GM12878 (cell line): Measurements from ENCODE around the gene UBXN7. TPM values are rescaled to one million over a fixed set of nuclear protein-coding genes. Genes with fewer than 3 reads are reported as not detected.

Experiments
- BMI1 ChIP-seq: fragments of 450-650 bp; IDR thresholded peaks from 2 replicates; pipeline ENCODE4 v1.6.1; 2016; ENCODE audit warnings: mild to moderate bottlenecking, moderate library complexity, borderline replicate concordance
- CBFB ChIP-seq: IDR thresholded peaks from 2 replicates; pipeline ENCODE4 v1.6.1; 2016; ENCODE audit warnings: antibody characterized with exemption, low read depth
- CBX5 ChIP-seq: sonication (generic); IDR thresholded peaks from 2 replicates; pipeline ENCODE4 v1.6.1; 2016; ENCODE audit warnings: low read depth, moderate library complexity, mild to moderate bottlenecking, inconsistent platforms
- CREM ChIP-seq: IDR thresholded peaks from 2 replicates; pipeline ENCODE4 v1.6.1; 2014; ENCODE audit warnings: antibody characterized with exemption, low read depth
- EED ChIP-seq: sonication (generic); IDR thresholded peaks from 2 replicates; pipeline ENCODE4 v1.6.1; 2016; ENCODE audit warnings: antibody characterized with exemption, low read depth
- EGR1 ChIP-seq, 2 experiments: IDR thresholded peaks; 1 replicate in 1 of 2; 2 replicates in 1 of 2; pipeline ENCODE4 v1.6.1; 2011 to 2012; ENCODE audit warnings: low read depth in 2 of 2, low read length in 2 of 2, borderline replicate concordance in 1 of 2, mild to moderate bottlenecking in 1 of 2, moderate library complexity in 1 of 2
- FOS ChIP-seq: IDR thresholded peaks from 3 replicates; pipeline ENCODE4 v1.6.1; 2011; ENCODE audit warnings: borderline replicate concordance; ENCODE audit not compliant: insufficient read length; ENCODE audit errors: extremely low read depth
- FOXM1 ChIP-seq: IDR thresholded peaks from 2 replicates; pipeline ENCODE4 v1.6.1; 2012; ENCODE audit warnings: low read depth, mild to moderate bottlenecking, inconsistent platforms, low read length, moderate library complexity
- GATAD2B ChIP-seq: fragments of 450-650 bp; conservative IDR thresholded peaks from 2 replicates; pipeline ENCODE4 v1.6.1; 2017; ENCODE audit warnings: low read depth, mild to moderate bottlenecking, moderate library complexity
- HDAC2 ChIP-seq: fragments of 200-600 bp; sonication (generic); IDR thresholded peaks from 2 replicates; pipeline ENCODE4 v1.6.1; 2017
- IKZF2 ChIP-seq, 2 experiments: fragments of 450-650 bp; IDR thresholded peaks; 2 replicates each; pipeline ENCODE4 v1.6.1; 2017; ENCODE audit warnings: mild to moderate bottlenecking in 2 of 2, moderate library complexity in 2 of 2
- MYB ChIP-seq: fragments of 150-350 bp; IDR thresholded peaks from 2 replicates; pipeline ENCODE4 v1.6.1; 2014; ENCODE audit warnings: mild to moderate bottlenecking, low read depth, low read length, borderline replicate concordance
- NFIC ChIP-seq: IDR thresholded peaks from 2 replicates; pipeline ENCODE4 v1.6.1; 2012; ENCODE audit warnings: low read depth, mild to moderate bottlenecking, inconsistent platforms, low read length, moderate library complexity
- NFXL1 ChIP-seq: fragments of 450-650 bp; IDR thresholded peaks from 2 replicates; pipeline ENCODE4 v1.6.1; 2017; ENCODE audit warnings: antibody characterized with exemption, mild to moderate bottlenecking, borderline replicate concordance
- NR2C2 ChIP-seq: IDR thresholded peaks from 2 replicates; pipeline ENCODE4 v1.6.1; 2011; ENCODE audit warnings: borderline replicate concordance, low read depth; ENCODE audit not compliant: control insufficient read depth, insufficient read length
- RB1 ChIP-seq: fragments of 450-650 bp; formaldehyde crosslinking; IDR thresholded peaks from 2 replicates; pipeline ENCODE4 v1.6.1; 2017; ENCODE audit warnings: mild to moderate bottlenecking, borderline replicate concordance
- RFX5 ChIP-seq: IDR thresholded peaks from 2 replicates; pipeline ENCODE4 v1.6.1; 2011; ENCODE audit warnings: low read depth, low read length, improper control_type of control experiment
- TAF1 ChIP-seq: IDR thresholded peaks from 2 replicates; pipeline ENCODE4 v1.6.1; 2011; ENCODE audit warnings: mild to moderate bottlenecking, low read depth, low read length, borderline replicate concordance
- TCF3 ChIP-seq: IDR thresholded peaks from 2 replicates; pipeline ENCODE4 v1.6.1; 2012; ENCODE audit warnings: low read depth, mild to moderate bottlenecking, low read length, borderline replicate concordance; ENCODE audit not compliant: insufficient read depth
- YBX1 ChIP-seq: fragments of 450-650 bp; IDR thresholded peaks from 2 replicates; pipeline ENCODE4 v1.6.1; 2016; ENCODE audit warnings: antibody characterized with exemption
- ZNF274 ChIP-seq: IDR thresholded peaks from one replicate; pipeline ENCODE4 v1.8.0; 2011; ENCODE audit not compliant: insufficient read length, insufficient read depth
- ZNF622 ChIP-seq: fragments of 450-650 bp; IDR thresholded peaks from 2 replicates; pipeline ENCODE4 v1.6.1; 2017; ENCODE audit warnings: mild to moderate bottlenecking, inconsistent platforms
- ZZZ3 ChIP-seq: IDR thresholded peaks from 2 replicates; pipeline ENCODE4 v1.6.1; 2011; ENCODE audit warnings: low read depth; ENCODE audit not compliant: control insufficient read depth, insufficient read length
- polyA plus RNA-seq, 11 experiments: library from polyadenylated mRNA; depleted of rRNA in 4 of 11; unstranded in 6 of 11; stranded (reverse) in 5 of 11; fragments of >200 nt; fragmentation: Nextera tagmentation in 4 of 11; fragmentation: Illumina TruSeq in 1 of 11; extraction: Ambion mirVana in 4 of 11; extraction: Trizol in 1 of 11; gene quantifications; 1 replicate in 1 of 11; 2 replicates in 10 of 11; pipeline versions ENCODE4 v1.2.1 to v1.2.3, GENCODE V29; 2011 to 2016; ENCODE audit warnings: inconsistent platforms in 2 of 11, missing spikeins in 2 of 11, low read depth in 1 of 11
- total RNA-seq, 4 experiments: library from RNA; depleted of rRNA in 3 of 4; stranded (reverse); fragments of >200 nt in 3 of 4; fragmentation: Illumina TruSeq in 1 of 4; extraction: Trizol in 1 of 4; gene quantifications; 2 replicates each; pipeline versions ENCODE4 v1.2.1 to v1.2.3, GENCODE V29; 2013 to 2021
- TF ChIP-seq, protein P1 (sequence below): fragments of 450-650 bp; IDR thresholded peaks from 2 replicates; pipeline ENCODE4 v1.6.1; 2018; ENCODE audit warnings: borderline replicate concordance, mild to moderate bottlenecking; ENCODE audit not compliant: partially characterized antibody
- TF ChIP-seq, protein P2 (sequence below): fragments of 450-650 bp; IDR thresholded peaks from 2 replicates; pipeline ENCODE4 v1.6.1; 2017; ENCODE audit warnings: mild to moderate bottlenecking
- TF ChIP-seq, protein P3 (sequence below): IDR thresholded peaks from 2 replicates; pipeline ENCODE4 v1.6.1; 2011; ENCODE audit warnings: borderline replicate concordance, low read depth, mild to moderate bottlenecking, moderate library complexity, low read length; ENCODE audit not compliant: insufficient read depth, poor library complexity, severe bottlenecking

UBXN7 gene
- total and polyA plus RNA-seq, 10 of the 15 experiments (the other 5 are each of a cell fraction or from before 2014, with no cell fraction given) = 4.8 to 78.4 (median 24.9) TPM

DNA sequence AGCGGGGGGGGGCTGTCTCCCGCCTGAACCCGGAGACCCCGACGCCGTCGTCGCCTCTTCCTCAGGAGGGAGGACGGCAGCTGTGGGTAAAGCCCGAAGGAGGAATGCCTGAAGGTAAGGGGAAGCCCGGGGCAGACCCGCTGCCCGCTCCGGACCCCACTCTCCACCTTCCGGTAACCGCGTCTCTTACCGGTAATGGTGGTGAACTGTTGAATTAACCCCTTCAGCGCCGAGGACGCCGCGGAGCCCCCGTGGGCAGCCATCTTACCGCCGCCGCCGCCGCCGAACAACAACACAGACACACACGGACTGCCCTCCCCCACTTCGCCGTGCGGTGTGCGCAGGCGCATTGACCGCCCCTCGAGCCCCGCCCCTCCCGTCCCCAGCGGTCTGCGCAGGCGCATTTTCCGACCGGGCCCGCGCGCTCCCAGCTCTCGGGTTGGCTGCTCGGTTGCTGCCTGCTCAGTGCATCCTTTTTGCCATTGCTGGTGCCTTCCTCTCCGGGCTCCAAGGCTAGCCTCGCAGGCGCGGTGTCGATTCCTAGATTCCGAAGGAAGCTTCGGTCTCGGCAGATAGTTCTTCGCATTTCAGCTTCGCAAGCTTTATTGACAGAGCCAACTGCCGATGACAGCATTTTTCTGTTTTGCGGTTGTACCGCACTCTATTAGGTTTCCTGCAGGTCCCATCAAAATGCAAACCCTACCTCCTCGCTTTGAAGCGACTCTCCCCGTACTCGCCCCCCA lies at the start of gene UBXN7 (continued):
- no peak for TF ChIP-seq TCF3
- TF ChIP-seq CBFB = peak; percentile 41; the same call in 1 of the 2 replicates
- TF ChIP-seq NFXL1 = no peak
- TF ChIP-seq EGR1 (IDR thresholded peaks at IDR 0.05; ENCODE audit: borderline replicate concordance in 1 of 2, low read depth in 2 of 2, low read length in 2 of 2) = no peak
- no peak for TF ChIP-seq YBX1
- no peak for TF ChIP-seq NFIC
- TF ChIP-seq RFX5 = 0 out of 2 replicates have a peak, but pooled peaks have one; percentile 40
- TF ChIP-seq, protein P1, sequence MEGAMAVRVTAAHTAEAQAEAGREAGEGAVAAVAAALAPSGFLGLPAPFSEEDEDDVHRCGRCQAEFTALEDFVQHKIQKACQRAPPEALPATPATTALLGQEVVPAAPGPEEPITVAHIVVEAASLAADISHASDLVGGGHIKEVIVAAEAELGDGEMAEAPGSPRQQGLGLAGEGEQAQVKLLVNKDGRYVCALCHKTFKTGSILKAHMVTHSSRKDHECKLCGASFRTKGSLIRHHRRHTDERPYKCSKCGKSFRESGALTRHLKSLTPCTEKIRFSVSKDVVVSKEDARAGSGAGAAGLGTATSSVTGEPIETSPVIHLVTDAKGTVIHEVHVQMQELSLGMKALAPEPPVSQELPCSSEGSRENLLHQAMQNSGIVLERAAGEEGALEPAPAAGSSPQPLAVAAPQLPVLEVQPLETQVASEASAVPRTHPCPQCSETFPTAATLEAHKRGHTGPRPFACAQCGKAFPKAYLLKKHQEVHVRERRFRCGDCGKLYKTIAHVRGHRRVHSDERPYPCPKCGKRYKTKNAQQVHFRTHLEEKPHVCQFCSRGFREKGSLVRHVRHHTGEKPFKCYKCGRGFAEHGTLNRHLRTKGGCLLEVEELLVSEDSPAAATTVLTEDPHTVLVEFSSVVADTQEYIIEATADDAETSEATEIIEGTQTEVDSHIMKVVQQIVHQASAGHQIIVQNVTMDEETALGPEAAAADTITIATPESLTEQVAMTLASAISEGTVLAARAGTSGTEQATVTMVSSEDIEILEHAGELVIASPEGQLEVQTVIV = no peak
- TF ChIP-seq CBX5 = no peak
- TF ChIP-seq ZNF622 = no peak
- TF ChIP-seq CREM = no peak
- no peak for TF ChIP-seq NR2C2
- peak; percentile 23 to 37; a peak in 1 of 4 replicates for TF ChIP-seq IKZF2 (IDR thresholded peaks at IDR 0.05)
- TF ChIP-seq BMI1 = no peak
- peak; percentile 41; the same call in 1 of the 2 replicates for TF ChIP-seq EED
- TF ChIP-seq HDAC2 = no peak
- TF ChIP-seq MYB = no peak
- no peak for TF ChIP-seq ZZZ3
- peak; percentile 15; the same call in 1 of the 2 replicates for TF ChIP-seq GATAD2B
- TF ChIP-seq FOXM1 = 0 out of 2 replicates have a peak, but pooled peaks have one; percentile 44
- TF ChIP-seq, protein P2, sequence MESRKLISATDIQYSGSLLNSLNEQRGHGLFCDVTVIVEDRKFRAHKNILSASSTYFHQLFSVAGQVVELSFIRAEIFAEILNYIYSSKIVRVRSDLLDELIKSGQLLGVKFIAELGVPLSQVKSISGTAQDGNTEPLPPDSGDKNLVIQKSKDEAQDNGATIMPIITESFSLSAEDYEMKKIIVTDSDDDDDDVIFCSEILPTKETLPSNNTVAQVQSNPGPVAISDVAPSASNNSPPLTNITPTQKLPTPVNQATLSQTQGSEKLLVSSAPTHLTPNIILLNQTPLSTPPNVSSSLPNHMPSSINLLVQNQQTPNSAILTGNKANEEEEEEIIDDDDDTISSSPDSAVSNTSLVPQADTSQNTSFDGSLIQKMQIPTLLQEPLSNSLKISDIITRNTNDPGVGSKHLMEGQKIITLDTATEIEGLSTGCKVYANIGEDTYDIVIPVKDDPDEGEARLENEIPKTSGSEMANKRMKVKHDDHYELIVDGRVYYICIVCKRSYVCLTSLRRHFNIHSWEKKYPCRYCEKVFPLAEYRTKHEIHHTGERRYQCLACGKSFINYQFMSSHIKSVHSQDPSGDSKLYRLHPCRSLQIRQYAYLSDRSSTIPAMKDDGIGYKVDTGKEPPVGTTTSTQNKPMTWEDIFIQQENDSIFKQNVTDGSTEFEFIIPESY = no peak
- TF ChIP-seq RB1 = peak; percentile 21; the same call in 1 of the 2 replicates
- TF ChIP-seq FOS = no peak
- no peak for TF ChIP-seq ZNF274
- 0 out of 2 replicates have a peak, but pooled peaks have one; percentile 54 for TF ChIP-seq TAF1
- TF ChIP-seq, protein P3, sequence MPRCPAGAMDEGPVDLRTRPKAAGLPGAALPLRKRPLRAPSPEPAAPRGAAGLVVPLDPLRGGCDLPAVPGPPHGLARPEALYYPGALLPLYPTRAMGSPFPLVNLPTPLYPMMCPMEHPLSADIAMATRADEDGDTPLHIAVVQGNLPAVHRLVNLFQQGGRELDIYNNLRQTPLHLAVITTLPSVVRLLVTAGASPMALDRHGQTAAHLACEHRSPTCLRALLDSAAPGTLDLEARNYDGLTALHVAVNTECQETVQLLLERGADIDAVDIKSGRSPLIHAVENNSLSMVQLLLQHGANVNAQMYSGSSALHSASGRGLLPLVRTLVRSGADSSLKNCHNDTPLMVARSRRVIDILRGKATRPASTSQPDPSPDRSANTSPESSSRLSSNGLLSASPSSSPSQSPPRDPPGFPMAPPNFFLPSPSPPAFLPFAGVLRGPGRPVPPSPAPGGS = peak; percentile 6
